ENCODE results near the gene HOXA3. TPM values are rescaled to one million over a fixed set of nuclear protein-coding genes. Genes with fewer than 3 reads are reported as not detected.

Gene HOXA3
- total RNA-seq, 1 experiment from 2014 or later: not detected

- Histone ChIP-seq H3K79me2 (ENCODE audit: insufficient read depth, low read length) (no peaks in the 10 kb centered on the region), H2BK5ac (ENCODE audit: insufficient read length, low read length) (no peak overlapping the region), H2AK5ac (ENCODE audit: insufficient read length, low read length) (no peak overlapping the region), H3K56ac (ENCODE audit: insufficient read length, low read depth, low read length) (no peak overlapping the region), H3K23me2 (ENCODE audit: insufficient read length, low read depth, low read length, poor library complexity, severe bottlenecking) (peaks cover 1% of the 10 kb centered on the region), H3K27ac (ENCODE audit: insufficient read length, low read depth, low read length) (no peak overlapping the region), H4K91ac (ENCODE audit: insufficient read length, low read depth, low read length) (no peak overlapping the region), H4K8ac (replicated peaks; ENCODE audit: insufficient read length, low read depth, low read length) (no peak overlapping the region), H3K4ac (ENCODE audit: low read depth, low read length) (no peak overlapping the region), H3K9me3 (ENCODE audit: control insufficient read depth, low read depth, low read length) (no peaks in the 10 kb centered on the region), H2AFZ (ENCODE audit: low read length) (no peak overlapping the region), H3K18ac (ENCODE audit: insufficient read length, low read depth, low read length) (no peak overlapping the region), H3K9ac (ENCODE audit: extremely low read depth, insufficient read length, low read length) (no peak overlapping the region), H3K79me1 (ENCODE audit: insufficient read depth, low read depth, low read length, poor library complexity, severe bottlenecking) (no peaks in the 10 kb centered on the region), H3K4me2 (ENCODE audit: insufficient read depth, insufficient read length, low read length) (no peak overlapping the region), H3K23ac (ENCODE audit: insufficient read length, low read depth, low read length) (no peak overlapping the region), H3T11ph (ENCODE audit: low read length) (no peak overlapping the region), H2BK15ac (ENCODE audit: low read depth, low read length) (no peak overlapping the region), H3K14ac (ENCODE audit: insufficient read depth, low read length) (no peak overlapping the region), H4K5ac (ENCODE audit: insufficient read length, low read depth, low read length) (no peak overlapping the region), H3K4me1 (ENCODE audit: insufficient read depth, low read length) (no peaks in the 10 kb centered on the region), H4K20me1 (ENCODE audit: control insufficient read depth, insufficient read depth, insufficient read length) (peaks cover 3% of the 10 kb centered on the region), H2BK12ac (ENCODE audit: insufficient read length, low read depth, low read length) (no peak overlapping the region), H2BK120ac (ENCODE audit: low read depth, low read length, poor library complexity, severe bottlenecking) (no peak overlapping the region), H3K27me3 (ENCODE audit: insufficient read depth, low read length) (peaks cover 100% of the 10 kb centered on the region), H2BK20ac (ENCODE audit: low read depth, low read length, poor library complexity, severe bottlenecking) (no peak overlapping the region)
- no peak overlapping the region for H3K27ac Mint-ChIP-seq
- no peak for TF ChIP-seq CTCF (conservative IDR thresholded peaks at IDR 0.05)
- WGBS (ENCODE audit: extremely low coverage, insufficient read length, low lambda C conversion rate): no CpG with 5 or more reads among the region's 2 CpGs
- H3K4me3 Mint-ChIP-seq: no peak overlapping the region
- DNase-seq: no peak
- H3K27me3 Mint-ChIP-seq (ENCODE audit: low read depth): peaks cover 100% of the 10 kb centered on the region
- H3K9me3 Mint-ChIP-seq: peaks cover 0 to 21% of the 10 kb centered on the region in 2 experiments; a peak in 4 of 5 replicates
- peaks cover 6 to 7% of the 10 kb centered on the region in 2 experiments for H3K4me1 Mint-ChIP-seq
- H3K36me3 Mint-ChIP-seq (ENCODE audit: insufficient read depth in 1 of 3, low read depth in 3 of 3): no peaks in the 10 kb centered on the region; a peak in 1 of 7 replicates
Measured at GRCh38 chr7:27137640-27138315, 14.6 kb downstream of the HOXA3 start.

All from H9 (cell line).